Measurements from ENCODE around the gene RRP36. TPM values are rescaled to one million over a fixed set of nuclear protein-coding genes. Genes with fewer than 3 reads are reported as not detected.

The RRP36 gene
- total and polyA plus RNA-seq, 9 of the 15 experiments (the other 6 are each of a cell fraction or from before 2014, with no cell fraction given) = 27.6 to 150 (median 114) TPM

GRCh38 chr6:43054206-43054943 lies 33.0 kb downstream of the RRP36 start:
- ChIA-PET CTCF (ENCODE audit: low intra/inter-chr PET ratio) (no interaction called here), POLR2A (interaction anchor here (0.5 to 3.2 kb wide), 30 partner anchors 10 to 1026 kb away, joined by 3 to 22 read pairs (median 4); partner anchors contain the start of genes KLHDC3, MEA1 and RRP36)
- no peak for FAIRE-seq
- Histone ChIP-seq H3K9me1 (ENCODE audit: control insufficient read depth, insufficient read depth, low read length) (peaks cover 9% of the 10 kb centered on the region), H3K4me3 (peak overlapping the region; percentile 73), H4K20me1 (replicated peaks; ENCODE audit: control insufficient read depth, insufficient read depth, low read length) (no peaks in the 10 kb centered on the region), H3K9me3 (replicated peaks; ENCODE audit: control insufficient read depth, insufficient read depth, low read depth, low read length) (no peaks in the 10 kb centered on the region), H3K27ac (ENCODE audit: extremely low read depth, low read depth, low read length) (peak overlapping the region; percentile 95), H3K9ac (ENCODE audit: insufficient read depth in 1 of 2, low read depth in 2 of 2, low read length in 2 of 2) (peak overlapping the region; percentile 77 to 97), H3K4me2 (ENCODE audit: insufficient read depth, low read length) (peak overlapping the region; percentile 93), H3K4me1 (replicated peaks in 1 of 2; ENCODE audit: control insufficient read depth in 2 of 2, insufficient read depth in 2 of 2, low read length in 2 of 2) (peaks cover 27 to 29% of the 10 kb centered on the region in 2 experiments), H3K36me3 (ENCODE audit: control insufficient read depth, insufficient read depth, low read length) (peaks cover 72% of the 10 kb centered on the region), H3K79me2 (ENCODE audit: control insufficient read depth, insufficient read depth, low read length) (peaks cover 42% of the 10 kb centered on the region), H2AFZ (ENCODE audit: low read depth, low read length) (peak overlapping the region; percentile 78; the same call in 1 of the 2 replicates), H3K27me3 (ENCODE audit: control insufficient read depth in 2 of 2, insufficient read depth in 2 of 2, low read length in 2 of 2) (no peaks in the 10 kb centered on the region)
- BruUV-seq (replicated peaks) = TSS peak; percentile 85
- in situ Hi-C loops (cut with MboI) = no loop called here
- DNase-seq (ENCODE audit: extremely low read depth in 1 of 4, low spot score in 3 of 4) = no peak
- intact Hi-C loops (cut with micrococcal nuclease) = no loop called here
- no peak for ATAC-seq
- WGBS (ENCODE audit: insufficient coverage, low coverage, missing lambda C conversion rate) = 75% methylated on average over 16 of the region's 17 CpGs
- 0 out of 2 replicates have a peak, but pooled peaks have one; percentile 40 for TF ChIP-seq SMARCA5 (IDR thresholded peaks at IDR 0.05)
- TF ChIP-seq GATAD2A (IDR thresholded peaks at IDR 0.05) = peak; percentile 35; the same call in 1 of the 2 replicates
- TF ChIP-seq VEZF1 (CRISPR knock-in tag; IDR thresholded peaks at IDR 0.05) = peak; percentile 17; the same call in 1 of the 2 replicates
- TF ChIP-seq HNRNPLL (IDR thresholded peaks at IDR 0.05; ENCODE audit: low read depth, low read length, poor library complexity, severe bottlenecking) = peak; percentile 0
- TF ChIP-seq NFRKB (IDR thresholded peaks at IDR 0.05; ENCODE audit: low read depth) = 0 out of 2 replicates have a peak, but pooled peaks have one; percentile 6
- peak; percentile 92 for TF ChIP-seq ZNF740 (CRISPR knock-in tag; IDR thresholded peaks at IDR 0.05)
- TF ChIP-seq ZNF740 (tag; IDR thresholded peaks at IDR 0.05) = peak in 1 of 2 experiments; percentile 71; a peak in 2 of 4 replicates
- TF ChIP-seq MCM2 (IDR thresholded peaks at IDR 0.05; ENCODE audit: low read depth) = 0 out of 2 replicates have a peak, but pooled peaks have one; percentile 4
- TF ChIP-seq THRA (IDR thresholded peaks at IDR 0.05) = no peak
- TF ChIP-seq MLLT1 (IDR thresholded peaks at IDR 0.05) = peak in 1 of 2 experiments; percentile 5; a peak in 1 of 4 replicates
- no peak for TF ChIP-seq BCLAF1 (IDR thresholded peaks at IDR 0.05; ENCODE audit: borderline replicate concordance in 1 of 2, control insufficient read depth in 1 of 2, low read depth in 2 of 2, low read length in 1 of 2)

Measured in K562 (cell line).